Measurements from ENCODE around the gene MFRP.

Gene MFRP

DNA sequence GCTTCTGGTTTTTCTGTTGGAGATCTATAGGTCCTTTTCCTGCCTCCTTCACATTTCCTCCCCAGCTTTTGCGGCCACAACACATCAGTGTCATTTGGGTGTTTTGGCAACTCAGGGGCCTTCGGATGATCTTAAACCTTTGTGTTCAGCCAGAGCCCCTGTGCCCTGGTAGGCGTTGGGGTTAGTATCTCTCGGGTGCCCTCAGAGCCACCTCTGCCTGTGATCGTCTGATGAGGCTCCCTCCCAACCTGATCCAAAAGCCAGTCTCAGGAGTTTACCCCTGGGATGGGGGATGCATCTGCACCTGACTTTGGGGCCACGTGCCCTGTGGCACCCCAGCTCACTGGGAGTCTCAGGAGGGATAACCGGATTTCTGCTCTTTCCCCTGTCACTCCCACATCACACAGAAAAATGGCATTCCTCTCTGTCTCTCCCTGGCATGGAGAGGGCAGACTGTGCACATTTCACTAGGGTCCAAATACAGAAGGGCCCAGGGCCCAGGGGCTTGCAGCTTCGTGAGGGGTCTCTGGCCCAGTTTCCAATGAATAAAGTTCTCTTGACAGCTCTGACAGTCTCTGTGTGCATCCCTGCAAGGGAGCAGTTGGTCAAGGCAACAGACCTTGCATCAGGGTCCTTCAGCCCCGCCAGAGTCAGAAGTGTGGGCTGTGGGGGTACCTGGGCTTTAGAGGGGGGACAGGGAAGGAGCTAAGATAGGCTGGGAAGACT is 9.6 kb downstream of the MFRP start:
- no peak for DNase-seq

DNA sequence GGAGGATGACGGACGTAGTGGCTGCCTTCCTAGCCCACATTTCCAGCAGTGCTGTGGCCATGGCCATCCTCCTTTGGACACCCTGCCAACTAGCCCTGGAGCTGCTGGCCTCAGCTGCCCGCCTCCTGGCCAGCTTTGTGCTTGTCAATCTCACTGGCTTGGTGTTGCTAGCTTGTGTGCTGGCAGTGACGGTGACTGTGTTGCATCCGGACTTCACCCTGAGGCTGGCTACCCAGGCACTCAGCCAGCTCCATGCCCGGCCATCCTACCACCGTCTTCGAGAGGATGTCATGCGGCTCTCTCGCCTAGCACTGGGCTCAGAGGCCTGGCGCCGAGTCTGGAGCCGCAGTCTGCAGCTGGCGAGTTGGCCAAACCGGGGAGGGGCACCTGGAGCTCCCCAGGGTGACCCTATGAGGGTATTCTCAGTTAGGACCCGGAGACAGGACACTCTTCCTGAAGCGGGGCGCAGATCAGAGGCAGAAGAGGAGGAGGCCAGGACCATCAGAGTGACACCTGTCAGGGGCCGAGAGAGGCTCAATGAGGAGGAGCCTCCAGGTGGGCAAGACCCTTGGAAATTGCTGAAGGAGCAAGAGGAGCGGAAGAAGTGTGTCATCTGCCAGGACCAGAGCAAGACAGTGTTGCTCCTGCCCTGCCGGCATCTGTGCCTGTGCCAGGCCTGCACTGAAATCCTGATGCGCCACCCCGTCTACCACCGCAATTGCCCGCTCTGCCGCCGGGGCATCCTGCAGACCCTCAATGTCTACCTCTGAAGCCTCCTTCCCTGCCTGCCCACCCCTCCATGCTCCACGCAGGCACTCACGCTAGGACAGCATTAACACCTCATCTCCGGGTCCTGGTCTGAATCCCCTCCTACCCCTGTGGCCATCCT is 10.6 kb downstream of the MFRP start:
- no peak for DNase-seq

DNA sequence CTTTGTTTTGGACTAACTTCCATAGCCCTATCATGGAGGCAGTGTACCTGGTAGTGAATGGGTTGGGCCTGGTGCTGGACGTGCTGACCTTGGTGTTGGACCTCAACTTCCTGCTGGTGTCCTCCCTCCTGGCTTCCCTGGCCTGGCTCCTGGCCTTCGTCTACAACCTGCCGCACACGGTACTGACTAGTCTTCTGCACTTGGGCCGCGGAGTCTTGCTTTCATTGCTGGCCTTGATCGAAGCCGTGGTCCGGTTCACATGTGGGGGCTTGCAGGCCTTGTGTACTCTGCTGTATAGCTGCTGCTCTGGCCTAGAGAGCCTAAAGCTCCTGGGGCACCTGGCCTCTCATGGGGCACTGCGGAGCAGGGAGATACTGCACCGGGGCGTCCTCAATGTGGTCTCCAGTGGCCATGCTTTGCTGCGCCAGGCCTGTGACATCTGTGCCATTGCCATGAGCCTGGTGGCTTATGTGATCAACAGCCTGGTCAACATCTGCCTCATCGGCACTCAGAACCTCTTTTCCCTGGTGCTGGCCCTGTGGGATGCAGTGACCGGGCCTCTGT is 11.3 kb downstream of the MFRP start:
- DNase-seq, result no peak

DNA sequence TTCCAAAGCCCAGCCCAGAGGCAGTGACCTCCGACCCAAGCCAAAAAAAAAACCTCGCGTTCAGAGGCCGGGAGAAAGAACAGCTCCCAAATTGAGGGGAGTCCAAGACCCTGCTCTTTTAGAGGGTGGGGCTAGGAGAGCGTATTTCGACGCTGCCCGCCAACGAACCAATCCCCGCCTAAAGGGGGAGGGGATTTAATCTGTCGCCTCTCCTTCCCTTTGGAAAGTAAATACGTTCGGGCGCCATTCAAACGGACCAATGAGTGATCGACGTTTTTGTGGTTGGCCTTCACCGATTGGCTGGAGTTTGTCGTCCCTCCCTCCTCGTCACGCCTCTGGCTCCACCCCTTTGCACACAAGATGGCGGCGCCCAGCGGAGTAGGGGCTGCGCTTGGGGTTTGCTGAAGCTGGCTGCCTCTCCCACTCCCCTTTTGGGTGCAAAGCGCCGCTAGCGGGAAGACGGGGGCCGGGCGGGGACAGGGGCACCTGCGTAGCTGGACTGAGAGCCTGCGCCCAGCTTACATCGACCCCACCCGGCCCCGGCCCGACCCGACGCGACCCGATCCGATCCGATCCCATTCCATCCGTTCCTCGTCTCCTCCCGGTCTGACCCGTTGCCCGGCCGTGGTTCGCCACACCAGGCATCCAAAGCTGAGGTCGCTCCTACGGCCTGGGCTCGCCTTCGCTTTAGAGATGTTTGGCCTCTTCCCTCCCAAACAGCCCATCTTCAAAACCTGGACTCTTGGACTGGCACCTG is 12.2 kb downstream of the MFRP start, which contains the start of gene RNF26:
RNF26 (plus strand) TSS at position 354 of the 757 bp plus-strand sequence. CDS start 596 bp downstream, outside the sequence.
- peak; percentile 85 to 97 (median 91) for DNase-seq

DNA sequence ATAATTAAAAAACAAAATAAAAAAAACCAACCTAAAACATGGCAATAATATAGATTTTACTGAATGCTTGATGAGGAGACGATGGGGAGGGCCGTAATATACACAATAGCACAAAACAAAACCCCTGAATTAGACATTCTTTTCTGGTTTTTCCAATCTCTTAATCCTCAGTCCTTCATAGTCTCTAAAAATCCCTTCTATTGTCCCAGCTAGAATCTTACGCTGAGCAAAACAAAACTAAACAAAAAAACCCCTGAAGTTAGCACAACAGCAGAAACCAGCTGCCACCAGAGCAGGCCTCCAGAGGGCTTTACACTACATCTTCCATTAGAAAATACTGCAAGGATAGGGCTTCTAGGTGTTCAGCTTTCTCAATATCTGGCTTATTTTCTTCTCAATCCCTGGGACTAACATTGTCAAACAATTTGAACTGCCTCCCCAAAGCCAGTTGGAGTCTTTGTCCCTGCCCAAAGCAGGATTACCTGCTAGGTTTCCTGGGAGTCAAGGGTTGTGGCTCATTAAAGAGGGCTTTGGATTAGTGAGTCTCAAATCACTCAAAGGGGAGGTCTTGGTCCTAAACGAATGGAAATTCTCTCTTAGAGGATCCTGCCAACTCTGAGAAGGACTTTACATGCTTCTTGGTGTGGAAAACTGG is 14.3 kb downstream of the MFRP start:
- DNase-seq, result no peak

DNA sequence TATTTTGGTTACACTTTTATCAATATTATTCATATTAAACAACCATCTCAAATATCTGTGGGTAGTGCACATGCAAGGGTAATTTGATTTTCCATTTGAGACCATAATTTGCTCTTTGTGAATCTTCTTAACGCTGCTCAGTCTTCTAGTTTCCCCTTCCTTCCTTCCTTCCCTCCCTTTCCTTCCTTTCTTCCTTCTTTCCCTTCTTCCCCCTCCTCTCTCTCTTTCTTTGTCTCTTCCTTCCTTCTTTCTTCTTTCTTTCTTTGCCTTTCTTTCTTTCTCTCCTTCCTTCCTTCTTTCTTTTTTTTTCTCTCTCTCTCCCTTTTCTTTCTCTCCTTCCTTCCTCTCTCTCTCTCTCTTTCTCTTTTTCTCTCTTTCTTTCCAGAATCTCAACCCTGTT is 16.3 kb downstream of the MFRP start:
- DNase-seq, result no peak

DNA sequence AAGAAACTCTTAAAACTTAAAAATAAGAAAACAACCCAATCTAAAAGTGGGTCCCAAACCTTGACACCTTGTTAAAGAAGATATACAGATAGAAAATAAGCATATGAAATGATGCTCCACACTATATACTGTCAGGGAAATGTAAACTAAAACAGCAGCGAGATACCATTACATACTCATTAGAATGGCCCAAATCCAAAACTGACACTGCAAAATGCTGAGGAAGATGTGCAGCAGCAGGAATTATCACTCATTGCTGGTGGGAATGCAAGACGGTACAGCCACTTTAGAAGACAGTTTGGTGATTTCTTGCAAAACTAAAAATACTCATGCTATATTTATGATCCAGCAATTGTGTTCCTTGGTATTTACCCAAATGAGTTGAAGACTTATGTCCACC is 17.2 kb downstream of the MFRP start:
- no peak for DNase-seq

DNA sequence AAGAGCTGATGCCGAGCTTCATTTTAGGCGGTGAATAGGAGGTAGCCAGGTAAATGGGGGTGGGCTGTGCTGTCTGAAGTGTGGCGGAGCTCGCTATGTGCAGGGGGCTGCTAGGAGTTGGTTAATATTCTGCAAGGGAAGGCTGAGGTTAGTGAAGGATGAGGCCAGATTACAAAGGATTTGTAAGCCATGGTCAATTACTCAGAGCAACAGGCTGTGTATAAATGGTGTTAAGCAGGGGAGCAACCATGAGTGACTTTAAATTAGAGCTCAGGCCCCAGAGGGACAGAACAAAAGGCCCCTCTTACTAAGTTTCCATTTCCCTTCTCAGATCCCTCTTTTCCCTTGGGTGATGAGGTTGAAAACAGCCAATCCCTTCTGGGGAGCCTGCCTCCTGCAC is 22.3 kb downstream of the MFRP start:
- DNase-seq, result no peak

DNA sequence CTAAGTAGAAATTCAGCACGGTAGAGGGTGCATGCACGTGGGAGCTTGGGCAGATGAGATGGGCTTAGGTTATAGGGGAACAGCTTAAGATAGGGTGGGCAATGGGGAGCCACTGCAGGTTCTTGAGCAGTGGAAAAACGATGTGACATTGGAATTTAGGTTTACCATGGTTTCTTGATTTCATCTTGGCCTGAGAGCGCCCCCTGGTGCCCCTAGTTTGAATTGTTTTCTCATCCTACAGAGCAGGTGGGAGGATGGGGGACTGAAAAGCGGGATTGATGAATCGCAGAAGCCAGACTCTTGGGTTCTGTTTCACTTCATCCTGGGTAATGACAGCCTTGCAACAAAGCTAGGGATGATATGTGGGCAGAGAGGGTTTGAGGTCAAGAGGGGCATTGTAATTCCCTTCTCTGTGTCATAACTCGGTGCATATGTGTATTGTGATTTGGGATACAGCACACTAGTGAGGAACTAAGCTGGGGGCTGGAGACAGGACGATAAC is 22.9 kb downstream of the MFRP start:
- DNase-seq, result peak in 4 of 5 donors; percentile 59 to 79 (median 68)

DNA sequence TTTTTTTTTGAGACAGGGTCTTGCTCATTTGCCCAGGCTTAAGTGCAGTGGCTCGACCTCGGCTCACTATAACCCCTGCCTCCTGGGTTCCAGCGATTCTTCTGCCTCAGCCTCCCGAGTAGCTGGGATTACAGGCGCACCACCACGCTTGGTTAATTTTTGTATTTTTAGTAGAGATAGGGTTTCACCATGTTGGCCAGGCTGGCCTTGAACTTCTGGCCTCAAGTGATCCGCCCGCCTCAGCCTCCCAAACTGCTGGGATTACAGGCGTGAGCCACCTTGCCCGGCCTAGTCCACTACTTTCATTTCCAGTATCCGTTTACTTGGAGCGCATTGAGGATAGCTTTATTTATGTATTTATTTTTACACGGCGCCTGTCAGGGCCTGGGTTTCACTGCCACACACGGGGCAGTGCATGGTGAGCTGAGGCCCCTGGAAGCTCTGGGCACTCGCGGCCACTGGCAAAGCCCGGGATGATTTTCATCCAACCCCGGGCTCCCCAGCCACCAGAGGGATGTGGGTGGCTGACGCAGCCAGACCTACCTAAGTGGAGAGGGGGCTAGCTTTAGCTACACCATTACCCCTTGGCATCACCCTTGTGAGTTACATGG is 23.5 kb downstream of the MFRP start:
- no peak for DNase-seq

DNA sequence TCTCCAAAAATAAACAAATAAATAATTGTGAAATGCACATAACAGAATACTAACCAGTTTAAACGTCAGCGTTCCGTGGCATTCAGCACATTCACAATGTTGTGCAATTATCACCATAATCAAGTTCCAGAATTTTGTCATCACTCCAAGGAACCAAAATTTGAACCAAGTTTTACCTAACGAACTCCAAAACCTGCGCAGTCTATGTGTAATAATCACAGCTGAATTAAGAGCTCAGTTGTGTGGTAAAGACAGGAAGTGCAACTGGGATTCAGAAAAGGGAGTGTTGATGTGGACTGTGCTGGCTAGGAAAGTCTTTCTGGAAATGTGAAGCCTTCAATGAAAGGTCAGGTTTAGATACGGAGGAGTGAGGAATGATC is 24.2 kb downstream of the MFRP start:
- no peak for DNase-seq

DNA sequence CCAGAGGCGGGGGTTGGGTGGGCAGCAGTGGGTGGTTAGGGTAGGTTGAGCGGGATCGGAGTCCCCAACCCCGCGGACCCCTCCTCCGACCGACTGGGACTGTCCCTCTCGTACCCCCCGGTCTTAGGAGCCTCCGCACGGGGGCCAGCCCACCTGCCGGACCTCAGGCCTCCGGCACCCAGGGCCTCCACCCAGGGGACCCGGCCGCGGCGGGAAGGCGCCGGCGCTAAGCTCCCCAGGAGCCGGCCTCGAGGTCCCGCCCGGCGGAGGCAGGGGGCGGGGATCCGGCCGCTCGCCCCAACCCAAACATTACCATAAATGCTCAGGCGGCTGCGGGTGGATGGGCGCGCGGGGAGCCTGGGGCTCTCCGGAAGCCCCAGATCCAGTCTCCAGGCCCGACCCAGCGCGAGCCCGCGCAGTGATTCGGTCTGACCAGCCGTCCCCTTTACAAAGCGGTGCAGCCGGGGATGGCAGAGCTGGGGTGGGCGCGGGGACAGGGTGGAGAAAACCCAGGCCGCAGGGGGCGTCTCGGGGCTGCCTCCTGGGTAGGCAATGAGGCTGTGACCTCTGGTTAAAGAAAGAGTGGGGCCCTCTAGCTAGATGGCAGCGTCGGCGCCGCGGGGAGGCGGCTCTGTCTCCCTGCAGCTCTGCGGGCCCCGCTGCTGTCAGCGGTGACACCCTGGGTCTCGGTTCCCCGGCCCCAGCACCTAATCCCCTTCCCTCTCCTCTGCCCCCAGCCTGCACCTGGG is 25.6 kb downstream of the MFRP start:
- peak in 2 of 5 donors; percentile 31 to 79 for DNase-seq

DNA sequence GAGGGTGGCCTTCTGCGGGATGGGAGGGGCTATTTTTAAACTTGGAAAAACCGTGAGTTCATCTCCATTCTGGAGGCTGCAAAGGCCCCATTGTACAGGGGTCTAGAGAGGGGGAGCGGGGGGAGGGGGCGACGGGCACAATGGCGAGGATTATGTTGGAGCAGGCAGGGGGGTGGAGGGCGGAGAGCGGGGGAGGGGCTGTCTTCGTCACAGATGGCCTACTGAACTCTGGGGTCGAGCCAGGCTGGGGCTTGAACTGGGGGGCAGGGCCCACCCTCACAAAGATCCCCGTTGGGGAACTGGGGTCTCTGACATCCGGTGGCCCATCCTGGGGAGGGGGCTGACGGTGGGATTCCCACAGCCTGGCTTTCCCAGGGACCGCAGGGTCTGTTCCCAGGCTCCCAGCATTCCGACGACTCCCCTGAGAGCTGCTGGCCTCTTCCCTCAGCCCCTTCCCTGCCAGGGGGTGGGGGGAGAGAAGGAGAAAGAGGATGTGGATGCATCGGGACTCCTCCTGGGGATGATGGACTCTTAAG is 26.2 kb downstream of the MFRP start:
- DNase-seq, result no peak

DNA sequence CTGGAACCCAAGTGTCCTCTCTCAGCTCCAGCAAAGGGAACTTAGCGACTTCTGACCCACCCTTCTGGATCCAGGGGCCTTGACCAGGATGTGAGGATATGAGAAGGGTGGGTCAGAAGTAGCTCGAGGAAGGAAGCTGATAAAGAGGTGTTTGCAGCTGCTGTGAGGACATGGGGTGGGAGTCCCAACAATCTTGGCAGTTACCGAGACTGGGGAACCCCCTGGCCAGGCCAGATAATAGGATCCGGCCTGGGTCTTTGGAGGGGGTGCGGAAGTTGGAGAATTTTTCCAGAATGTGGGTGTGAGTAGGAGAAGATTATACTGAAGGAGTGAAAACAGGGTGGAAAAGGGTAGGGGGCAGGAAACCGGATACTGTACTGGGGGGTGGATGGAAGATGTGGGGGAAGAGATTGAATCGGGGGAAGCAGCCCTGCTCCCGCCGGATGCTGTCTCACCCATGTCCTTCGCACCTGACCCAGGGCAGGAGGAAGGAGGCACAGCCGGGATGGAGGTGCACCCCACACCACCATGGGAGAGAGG is 26.7 kb downstream of the MFRP start:
- DNase-seq, result no peak

DNA sequence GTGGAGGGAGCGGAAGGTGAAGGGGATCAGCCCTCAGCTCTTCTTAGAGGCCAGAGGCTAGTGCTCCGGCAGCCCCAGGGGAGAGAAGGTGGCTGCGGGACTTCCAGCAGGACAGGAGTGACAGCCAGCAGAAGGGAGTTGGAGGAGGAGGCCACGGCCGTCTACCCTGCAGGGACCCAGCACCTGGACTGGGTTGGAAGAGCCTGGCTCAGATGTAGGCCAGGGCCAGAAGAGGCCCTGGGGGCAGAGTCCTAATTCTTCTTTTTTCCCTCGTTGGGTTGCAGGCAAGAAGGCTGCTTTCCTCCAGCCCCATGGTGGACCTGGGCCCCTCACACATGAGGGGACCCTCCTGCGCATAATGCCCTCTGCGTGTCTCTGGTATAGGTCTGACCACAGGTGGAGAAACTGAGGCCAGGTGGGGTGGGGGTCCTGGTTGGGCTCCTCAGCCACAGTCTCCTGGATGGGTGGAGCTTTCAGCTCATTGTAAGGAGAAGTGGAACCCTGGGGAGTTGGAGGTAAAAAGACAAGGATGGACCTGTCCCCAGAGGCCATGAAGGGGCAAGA is 27.3 kb downstream of the MFRP start:
- DNase-seq, result no peak

DNA sequence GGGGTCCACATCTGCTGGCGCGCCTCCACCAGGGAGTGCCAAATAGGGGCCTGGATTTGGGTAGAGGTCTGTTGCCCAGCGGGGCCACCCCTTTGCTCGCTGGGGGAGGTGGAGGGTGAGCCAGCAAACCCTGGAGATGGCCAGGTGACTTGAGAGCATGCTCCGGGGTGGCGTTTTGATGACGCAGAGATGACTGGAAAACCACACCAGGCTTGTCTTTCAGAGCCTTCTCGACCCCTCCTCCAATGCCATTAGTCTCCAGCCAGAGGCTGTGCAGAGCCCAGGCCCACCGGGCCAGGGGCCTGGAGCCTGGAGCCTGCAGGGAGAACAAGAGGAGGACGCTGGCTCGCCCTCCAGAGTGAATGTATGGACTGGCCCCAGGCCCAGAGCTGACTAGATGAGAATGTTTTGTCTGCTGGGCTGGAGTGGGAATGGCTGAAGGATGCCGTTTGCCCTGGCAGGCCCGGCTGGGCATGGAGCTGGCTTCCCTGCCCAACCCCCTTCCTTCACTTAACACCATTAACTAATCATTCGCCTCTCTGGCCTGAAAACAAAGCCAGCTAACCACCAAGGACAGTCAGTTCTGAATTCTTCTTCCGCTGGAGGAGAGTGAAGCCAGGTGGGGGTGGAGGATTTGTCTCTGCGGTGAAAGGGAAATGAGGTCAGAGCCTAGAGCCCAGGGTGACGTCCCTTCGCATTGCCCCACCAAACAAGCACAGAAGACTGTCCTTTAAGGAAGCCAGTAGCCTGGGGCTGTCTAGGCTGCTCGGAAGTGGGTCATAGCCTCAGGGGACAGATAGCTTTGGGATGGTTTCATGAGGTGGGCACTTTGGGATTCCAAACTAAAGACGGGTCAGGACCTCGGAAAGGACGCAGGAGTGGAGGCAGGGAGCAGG is 28.0 kb downstream of the MFRP start:
- DNase-seq, result peak in 1 of 5 donors; percentile 63

DNA sequence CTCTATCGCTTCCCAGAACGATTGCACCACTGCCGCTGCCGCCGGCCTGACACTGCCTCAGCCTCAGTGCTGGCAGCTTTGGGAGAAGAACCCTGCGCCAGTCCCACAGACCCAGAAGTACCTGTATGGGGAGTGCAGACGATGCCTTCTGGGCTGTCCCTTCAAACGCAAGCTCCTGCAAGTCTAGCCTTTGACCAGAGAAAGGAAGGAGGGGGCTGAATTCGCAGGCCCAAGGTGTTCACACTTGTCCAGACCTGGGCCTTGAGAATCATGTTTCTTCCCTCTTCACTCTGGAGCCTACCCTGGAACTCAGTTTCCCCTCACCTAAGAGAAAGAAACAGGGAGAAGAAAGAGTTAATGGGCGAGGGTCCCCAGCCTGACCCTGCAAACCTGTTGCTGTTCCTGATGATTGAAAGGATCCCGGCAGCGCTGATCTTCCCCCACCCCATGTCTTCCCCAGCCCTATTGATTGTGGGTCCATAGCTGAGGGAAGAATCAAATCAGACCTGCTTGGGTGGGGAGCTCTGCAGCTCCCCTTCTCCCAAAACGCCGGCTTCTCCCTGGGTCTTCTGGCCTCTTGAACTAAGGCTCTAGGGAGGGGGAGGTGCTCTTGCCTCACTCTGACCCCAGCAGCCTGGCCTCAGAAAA is 28.8 kb downstream of the MFRP start:
- DNase-seq, result no peak

All from T-helper 1 cell (primary cell).